Panc1 (cell line): ENCODE measurements around the gene MBNL2.

Experiments
- CTCF ChIP-seq: fragments of 450-650 bp; IDR thresholded peaks from 2 replicates; pipeline ENCODE4 v1.5.1; 2017; ENCODE audit warnings: mild to moderate bottlenecking
- REST ChIP-seq, 2 experiments: IDR thresholded peaks; 2 replicates each; pipeline ENCODE4 v1.6.1; 2011 to 2012; ENCODE audit warnings: low read depth in 2 of 2, control low read depth in 1 of 2, low read length in 1 of 2, mild to moderate bottlenecking in 1 of 2, moderate library complexity in 1 of 2; ENCODE audit not compliant: insufficient read depth in 1 of 2

GRCh38 chr13:97272526-97272925, 50.4 kb downstream of the MBNL2 start:
- no peak for TF ChIP-seq REST (IDR thresholded peaks at IDR 0.05; ENCODE audit: insufficient read depth in 1 of 2, low read depth in 2 of 2, low read length in 1 of 2)
- TF ChIP-seq CTCF, result no peak
